GM19099 (cell line): ENCODE results near the gene NEUROG1.

Experiments
- POLR2A ChIP-seq: IDR thresholded peaks from 3 replicates; pipeline ENCODE4 v1.6.1; 2011; ENCODE audit warnings: low read depth; ENCODE audit not compliant: insufficient read length; ENCODE audit errors: extremely low read depth

Gene NEUROG1

DNA sequence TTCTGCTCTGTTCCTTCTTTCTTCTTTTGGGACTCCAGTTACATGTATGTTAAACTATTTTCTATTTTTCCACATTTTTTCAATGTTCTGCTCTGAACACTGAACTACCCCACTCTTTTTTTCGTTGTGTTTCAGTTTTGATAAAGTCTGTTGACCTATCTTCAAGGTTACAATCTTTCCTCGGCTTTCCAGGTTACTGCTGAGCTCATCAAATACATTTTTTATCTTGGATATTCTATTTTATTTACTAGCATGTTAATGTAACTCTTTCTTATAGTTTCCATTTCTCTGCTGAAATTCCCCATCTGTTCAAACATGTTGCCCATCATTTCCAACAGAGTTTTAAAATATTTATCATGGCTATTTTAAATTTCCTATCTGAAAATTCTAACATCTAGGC lies 13.8 kb downstream of the NEUROG1 start:
- no peak for TF ChIP-seq POLR2A

DNA sequence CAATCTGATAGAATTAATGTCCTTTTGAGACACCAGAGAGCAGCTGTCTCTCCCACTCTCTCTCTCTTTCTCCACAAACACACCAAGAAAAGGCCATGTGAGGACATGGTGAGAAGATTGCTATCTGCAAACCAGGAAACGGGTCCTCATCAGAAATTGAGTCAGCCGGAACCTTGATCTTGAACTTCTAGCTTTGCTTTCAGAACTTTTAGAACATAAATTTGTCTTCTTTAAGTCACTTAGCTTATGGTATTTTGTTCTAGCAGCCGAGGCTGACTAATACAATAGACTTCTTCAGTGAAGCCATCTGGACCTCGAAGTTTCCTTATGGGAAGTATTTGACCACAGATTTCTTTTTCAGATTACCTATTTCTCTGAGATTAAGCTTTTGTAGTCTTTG lies 18.1 kb downstream of the NEUROG1 start:
- TF ChIP-seq POLR2A, result no peak

DNA sequence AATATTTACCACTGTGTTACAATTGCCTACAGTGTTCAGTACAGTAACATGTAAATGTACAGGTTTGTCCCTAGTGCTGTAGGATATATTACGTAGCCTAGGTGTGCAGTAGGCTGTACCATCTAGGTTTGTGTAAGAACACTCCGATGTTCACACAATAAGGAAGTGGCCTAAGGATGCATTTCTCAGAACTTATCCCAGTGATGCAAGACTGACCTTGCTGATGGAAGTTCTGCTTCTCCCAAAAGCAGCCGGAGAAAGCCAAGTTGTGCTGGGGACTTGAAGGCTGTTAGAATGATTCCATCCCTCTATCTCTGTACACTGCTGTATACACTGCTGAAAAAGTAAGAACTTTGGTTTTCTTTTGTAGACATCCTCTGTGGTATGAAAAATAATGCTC lies 21.6 kb downstream of the NEUROG1 start:
- no peak for TF ChIP-seq POLR2A

DNA sequence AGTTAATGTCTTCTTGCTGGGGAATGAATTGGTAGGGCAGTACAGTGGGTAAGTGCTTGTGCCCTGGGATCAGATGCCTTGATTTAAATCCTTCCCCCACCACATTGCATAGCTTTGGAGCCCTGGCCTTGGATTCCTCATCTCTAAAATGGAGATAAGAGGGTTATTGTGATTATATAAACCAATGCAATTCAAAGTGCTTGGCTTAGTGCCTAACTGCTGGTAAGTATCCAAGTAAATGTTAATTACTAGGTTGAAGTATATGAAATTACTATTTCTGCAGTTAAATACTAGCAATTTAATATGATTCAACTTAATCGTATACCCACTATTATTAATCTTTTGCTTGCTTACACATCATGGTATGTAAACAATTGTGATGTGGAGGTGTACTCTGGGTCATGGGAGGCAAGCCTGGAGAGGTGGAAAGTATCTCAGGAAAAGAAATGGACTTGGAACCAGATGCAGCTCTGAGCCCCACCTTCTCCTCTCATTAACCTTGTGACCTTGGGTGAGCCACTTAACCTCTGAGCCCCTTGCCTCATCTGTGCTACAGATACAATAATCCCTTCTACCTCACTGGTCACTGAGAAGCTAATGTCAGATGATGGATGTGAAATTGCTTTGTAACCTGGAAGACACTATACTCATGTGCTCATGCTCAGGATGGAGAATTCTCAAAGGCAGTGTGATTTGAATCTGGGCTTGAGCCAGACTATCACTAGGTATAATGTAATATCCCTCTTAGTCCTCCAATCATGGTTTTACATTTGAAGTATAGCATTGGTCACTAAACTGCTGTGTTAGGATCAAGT lies 23.8 kb downstream of the NEUROG1 start:
- no peak for TF ChIP-seq POLR2A

DNA sequence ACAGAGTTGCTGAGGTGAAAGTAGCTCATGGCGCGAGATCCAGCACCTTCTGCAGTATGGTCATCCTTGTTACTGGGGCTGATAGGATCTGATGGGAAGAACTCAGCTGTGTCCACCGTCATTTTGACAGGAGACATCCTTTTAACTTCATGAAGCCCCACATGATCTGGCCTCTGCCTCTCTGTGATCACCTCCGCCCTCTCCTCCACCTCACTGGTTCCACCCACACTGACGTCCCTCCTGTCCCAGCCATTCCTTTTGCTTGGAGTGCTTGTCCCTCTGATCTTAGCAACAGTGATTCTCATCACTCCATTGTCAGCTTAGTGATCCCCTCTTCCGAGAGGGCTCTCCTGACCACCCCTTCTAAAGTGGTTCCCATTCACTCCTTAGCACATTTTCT lies 25.8 kb downstream of the NEUROG1 start:
- no peak for TF ChIP-seq POLR2A

DNA sequence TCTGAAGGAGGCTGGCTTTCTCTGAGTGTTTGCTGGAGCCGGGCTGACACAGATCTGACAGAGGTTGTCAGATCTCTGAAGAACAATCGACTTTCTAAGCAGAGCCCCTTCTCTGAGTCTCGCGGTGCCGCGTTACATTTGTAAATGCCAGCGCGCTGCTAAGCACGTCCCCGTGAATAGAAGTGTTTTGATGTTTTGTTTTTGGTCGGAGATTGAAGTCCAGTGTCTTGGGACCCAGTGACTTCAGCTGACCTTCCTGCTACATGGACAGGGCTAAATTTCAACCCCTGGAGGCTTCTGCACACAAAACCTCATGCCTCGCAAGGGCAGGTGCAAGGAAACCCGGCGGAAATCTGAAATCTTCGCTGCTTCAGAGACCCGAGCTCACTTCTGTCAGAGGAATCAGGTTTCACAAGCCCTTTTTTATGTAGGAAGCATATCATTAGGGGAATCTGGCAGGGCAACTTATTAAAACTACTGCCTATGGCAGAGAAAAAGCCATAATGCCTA lies 27.2 kb downstream of the NEUROG1 start:
- no peak for TF ChIP-seq POLR2A

DNA sequence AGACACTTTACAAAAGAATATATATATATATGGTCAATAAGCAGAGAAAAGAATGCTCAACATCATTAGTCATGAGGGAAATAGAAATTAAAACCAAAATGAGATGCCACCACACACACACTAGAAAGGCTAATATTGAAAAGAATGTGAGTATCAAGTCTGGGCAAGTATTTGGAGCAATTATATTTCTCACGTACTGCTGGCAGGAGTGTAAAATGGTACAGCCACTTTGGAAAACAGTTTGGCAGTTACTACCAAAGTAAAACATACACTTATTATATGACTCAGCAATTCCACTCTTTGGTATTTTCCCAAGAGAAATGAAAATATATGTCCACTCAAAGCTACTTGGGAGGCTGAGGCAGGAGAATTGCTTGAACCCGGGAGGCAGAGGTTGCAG lies 29.8 kb downstream of the NEUROG1 start:
- no peak for TF ChIP-seq POLR2A

DNA sequence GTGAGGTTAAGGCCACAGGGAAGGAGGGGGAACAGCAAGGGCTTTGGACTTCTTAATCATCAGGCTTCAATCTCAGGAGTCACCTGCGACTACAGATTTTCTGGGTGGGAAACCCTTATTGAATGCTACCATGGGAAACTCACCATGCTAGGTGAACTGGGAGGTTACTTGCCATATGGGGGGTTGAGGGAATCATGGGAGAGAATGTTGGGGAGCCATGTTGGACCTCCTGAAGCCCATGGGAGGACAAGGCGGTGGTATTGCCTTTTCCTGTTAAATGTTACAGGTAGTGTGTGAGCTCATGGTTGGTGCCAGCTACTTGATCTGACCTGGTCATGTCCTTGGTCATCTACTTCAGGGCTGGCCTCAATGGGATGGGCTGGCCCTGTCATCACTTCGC lies 31.4 kb downstream of the NEUROG1 start:
- TF ChIP-seq POLR2A, result no peak

DNA sequence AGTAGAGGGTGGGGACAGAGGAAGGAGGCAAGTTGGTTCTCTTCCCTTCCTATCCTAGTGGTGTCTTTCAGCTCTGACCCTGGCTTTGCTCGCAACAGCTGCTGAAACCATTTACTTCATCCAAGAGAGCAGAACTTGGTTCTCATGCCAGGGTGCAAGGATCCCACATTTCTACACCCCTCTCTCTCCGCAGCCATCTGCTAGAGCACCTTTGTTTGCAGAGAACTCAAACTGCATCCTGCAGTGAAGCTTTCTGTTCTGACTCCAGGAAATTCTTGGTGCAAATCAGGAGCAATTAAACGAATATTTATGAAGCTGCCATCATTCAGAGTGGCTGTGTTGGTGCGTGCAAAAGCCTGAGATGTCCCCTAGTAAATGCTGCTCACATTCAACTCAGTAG lies 31.9 kb downstream of the NEUROG1 start:
- TF ChIP-seq POLR2A, result no peak

DNA sequence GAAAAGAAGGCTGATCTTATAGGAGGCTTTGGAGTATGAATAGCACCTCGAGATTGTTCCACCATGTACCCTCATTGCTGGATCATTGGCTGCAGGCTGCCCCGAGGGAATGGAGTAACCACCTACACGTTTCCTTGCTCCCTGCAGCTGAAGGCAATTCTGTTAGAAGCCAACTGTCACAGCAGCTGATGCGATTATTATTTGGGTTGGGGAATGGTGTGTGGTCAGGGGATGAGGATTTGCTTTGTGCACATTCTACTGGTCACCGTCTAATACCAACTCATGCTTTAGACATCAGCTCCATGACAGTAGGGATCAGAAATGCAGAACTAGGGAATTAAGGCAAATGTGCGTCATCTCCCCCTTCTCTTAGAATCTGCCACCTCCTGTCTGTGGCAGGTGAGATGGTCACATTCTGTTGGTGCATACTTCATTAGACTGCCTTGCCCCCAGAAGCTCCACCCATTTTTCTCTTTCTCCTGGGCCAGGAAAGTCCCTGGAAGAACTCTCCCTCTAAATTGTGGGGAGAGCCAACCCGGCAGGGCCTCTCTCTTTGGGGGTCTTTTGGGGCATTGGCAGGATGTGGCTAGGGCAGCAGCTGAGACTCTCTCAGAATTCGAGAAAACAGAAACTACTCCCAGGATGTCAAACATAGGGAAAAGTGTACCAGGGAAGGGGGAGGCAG lies 32.8 kb downstream of the NEUROG1 start:
- no peak for TF ChIP-seq POLR2A

DNA sequence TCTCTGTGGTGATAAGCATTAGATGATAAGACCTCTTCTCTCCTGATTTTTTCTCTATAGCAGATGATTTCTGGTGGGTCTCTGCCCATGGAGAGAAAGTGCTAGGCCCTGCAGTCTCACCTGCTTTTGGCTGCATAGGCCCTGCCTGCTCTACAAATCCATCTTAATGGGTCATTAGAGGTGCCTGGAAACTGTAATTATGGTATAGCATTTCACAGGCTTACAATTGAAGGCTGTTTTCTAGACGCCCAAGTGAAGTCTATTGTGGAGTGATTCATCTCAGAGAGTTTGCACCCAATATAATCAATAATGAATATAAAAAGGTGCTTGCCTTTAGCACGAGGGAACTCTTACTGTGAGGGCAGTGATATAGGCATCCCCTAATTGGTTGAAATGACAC lies 33.8 kb downstream of the NEUROG1 start:
- no peak for TF ChIP-seq POLR2A

DNA sequence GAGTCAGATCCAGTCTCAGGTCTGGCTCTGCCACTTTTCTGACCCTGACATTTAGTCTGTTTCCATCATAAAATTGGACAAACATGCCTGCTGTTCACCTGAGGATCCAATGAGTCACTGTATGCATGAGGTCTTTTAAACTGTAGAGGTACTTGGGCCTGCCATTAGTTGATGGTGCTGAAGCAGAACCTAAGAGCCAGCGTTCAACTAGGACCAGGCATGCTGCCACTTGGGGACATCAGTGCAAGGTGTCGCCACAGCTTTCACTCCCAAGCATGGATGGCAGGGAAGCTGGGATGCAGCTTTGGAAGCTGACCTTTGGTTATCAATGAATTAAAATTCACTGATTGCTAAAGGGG lies 37.1 kb downstream of the NEUROG1 start:
- TF ChIP-seq POLR2A, result no peak

DNA sequence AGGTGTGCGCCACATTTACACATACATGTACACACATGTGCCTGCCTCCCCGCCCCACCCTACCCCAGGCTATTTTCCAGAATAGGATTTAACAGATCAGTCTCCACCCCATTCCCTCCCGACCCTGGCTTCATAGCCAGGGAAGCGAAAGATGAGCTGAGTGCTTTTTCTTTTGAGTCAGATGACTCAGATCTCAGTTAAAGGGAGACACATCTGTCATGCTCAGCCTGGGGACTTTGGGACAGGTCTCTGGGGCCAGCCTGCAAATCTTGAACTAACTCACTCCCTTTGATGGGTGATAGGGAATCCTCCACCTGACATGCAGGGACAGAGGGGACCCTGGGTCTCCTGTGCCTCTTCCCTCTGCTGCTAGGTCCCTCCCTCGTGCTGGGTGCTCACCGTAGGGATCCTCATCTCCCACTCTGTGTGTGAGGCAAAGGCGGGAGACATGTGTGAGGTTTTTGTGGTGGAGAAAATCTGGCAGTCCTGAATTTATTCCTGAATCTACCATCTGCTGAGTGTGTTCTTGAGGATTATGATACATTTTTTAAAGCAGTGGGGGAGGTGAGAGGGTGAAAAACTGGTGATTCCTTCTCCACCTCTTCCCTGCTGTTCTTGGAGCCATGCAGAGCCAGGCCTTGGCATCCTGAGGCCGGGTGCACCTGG lies 37.7 kb downstream of the NEUROG1 start:
- TF ChIP-seq POLR2A, result no peak

DNA sequence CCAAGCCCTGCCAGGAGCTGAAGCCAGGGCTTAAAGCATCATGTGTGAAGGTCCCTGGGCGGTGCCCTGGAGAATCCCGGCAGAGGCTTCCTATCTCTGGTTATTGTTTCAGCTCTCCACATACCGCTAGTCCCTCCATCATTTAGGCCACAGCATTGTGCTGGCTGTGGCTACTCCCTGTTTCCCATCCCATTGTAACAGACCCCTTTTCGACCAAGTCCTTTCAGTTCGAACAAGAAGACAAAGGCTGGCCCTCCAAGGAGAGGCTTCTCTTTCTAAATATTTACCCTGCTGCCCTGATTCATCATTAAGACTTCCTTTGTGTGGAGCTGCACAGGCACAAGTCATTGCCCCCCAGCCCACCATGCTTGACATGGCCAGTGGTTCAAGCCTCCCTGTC lies 41.6 kb downstream of the NEUROG1 start:
- no peak for TF ChIP-seq POLR2A

DNA sequence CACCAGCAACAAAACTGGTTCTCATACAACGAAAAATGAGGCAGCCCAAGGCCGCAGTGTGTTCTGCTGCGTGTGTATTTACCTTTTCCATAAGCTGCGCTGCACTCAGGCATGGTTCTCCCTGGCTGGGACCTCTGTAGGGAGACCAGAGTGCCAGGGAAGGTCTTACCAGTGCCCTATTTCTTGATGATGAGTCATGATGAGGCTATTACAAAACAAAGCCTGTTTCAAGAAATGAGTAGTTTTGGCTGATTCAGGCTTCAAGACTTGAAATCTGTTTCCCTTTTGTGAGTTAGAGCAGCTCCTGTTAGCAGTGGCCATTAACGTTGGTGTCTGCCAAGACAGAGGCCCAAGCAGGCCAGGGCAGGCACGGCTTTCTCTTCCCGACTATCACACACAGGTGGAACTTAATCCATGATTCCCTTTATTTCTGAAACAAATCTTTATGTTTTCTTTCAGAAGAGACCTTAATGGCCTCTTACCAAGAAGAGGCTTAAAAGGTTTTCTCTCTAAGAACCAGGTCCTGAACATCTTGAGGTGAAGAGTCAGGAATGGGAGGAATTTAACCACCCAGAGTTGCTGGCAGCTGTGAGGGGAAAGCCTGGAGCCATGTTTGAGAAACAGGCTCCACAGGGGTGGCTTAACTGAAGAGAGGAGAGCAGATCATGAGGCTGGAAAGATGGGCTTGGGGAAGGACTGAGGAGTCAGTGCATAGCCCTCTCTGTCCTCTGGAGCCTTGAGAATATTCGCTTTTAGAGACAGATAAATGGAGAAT lies 42.2 kb downstream of the NEUROG1 start:
- no peak for TF ChIP-seq POLR2A
